HG03175 (cell line): ENCODE measurements around the gene MKRN1.
"Not testable (repeated sequence)": the region's sequence is repeated elsewhere in the genome, so short reads cannot be mapped to it uniquely, and the experiment has no call there.

Source experiments
- ATAC-seq: cut with Tn5 transposase; IDR thresholded peaks from one replicate; pipeline ENCODE4 v1.9.1; 2021; ENCODE audit warnings: mild to moderate bottlenecking, moderate library complexity; ENCODE audit not compliant: unreplicated experiment

Gene MKRN1

GRCh38 chr7:140440593-140440992 lies 38.7 kb downstream of the MKRN1 start:
- ATAC-seq = no peak

GRCh38 chr7:140439359-140439758 lies 39.9 kb downstream of the MKRN1 start:
- no peak for ATAC-seq

DNA sequence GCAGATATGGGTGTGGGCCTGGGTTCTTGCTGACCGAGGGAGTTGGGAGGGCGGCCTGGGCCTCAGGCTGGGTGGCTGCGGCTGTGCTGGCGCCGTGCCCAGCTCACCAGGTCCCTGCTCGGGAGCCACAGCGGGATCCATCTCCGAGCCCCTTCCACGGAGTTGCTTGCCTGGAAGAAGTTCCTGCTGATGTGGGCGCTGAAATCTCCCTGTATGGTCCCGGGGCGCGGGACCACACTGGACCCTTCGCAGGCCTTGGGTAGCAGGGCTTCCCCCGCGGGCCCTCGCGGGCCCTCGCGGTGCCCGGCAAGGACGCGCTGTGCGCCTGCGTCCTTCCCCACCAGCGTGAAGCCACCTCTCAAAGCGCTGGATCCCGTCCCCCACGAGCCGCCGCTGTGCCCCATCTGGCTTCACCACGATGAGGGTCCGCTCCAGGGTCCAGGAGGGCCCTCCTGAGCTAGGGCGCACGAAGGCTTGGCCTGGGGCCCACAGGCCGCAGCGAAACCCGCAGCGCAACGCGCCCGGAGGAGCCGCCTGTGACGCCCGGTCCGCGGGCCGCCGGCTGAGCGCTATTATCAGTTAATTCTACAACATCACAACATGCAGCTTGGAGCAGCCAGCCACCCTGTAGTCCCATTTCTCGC lies 43.9 kb downstream of the MKRN1 start:
- ATAC-seq = no peak

DNA sequence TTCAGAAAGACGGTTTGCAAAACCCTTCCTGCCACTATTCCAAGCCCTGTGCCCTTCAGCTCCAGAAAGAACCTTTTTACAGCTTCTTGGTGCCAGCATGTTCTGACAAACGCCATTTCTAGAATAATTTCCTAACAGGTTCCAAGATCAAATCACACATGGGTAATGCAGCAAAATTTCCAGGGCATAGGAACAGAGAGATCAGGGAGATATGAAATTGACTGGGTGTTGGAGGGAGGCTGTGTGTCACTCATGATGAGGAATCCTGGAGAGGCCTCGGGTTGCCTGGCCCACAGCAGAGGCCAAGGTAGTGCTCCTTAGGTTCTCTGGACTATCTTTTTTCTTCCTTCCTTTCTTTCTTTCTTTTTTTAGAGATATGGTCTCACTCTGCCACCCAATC lies 45.9 kb downstream of the MKRN1 start:
- ATAC-seq = no peak

- no peak for ATAC-seq
Observed at GRCh38 chr7:140426130-140426529, 53.2 kb downstream of the MKRN1 start.

GRCh38 chr7:140425718-140426117 lies 53.6 kb downstream of the MKRN1 start:
- no peak for ATAC-seq

DNA sequence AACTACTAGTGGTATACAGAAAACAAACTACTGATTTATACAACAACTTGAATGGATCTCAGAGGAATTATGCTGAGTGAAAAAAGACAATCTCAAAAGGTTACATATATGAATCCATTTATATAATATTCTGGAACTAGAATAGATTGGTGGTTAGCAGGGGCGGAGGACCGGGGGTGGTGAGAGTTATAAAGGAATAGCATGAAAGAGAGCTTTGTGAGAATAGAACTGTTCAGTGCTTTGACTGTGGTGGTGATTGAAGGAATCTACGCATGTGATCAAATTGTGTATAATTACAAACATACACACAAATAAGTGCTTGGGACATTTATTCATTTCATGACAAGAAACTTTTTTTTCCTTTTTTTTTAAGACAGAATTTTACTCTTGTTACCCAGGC lies 55.8 kb downstream of the MKRN1 start:
- ATAC-seq = no peak

DNA sequence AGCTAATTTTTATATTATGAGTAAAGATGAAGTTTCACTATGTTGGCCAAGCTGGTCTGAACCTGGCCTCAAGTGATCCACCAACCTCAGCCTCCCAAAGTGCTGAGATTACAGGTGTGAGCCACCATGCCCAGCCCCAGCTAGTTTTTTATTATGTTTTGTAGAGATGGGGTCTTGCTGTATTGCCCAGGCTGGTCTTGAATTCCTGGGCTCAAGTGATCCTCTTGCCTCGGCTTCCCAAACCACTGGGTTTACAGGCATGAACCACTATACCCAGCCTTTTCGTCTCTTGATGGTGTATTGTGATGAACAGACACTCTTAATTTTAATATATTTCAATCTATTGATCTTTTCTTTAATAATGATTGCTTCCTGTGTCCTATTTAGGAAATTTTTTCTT lies 57.8 kb downstream of the MKRN1 start:
- ATAC-seq = no peak

DNA sequence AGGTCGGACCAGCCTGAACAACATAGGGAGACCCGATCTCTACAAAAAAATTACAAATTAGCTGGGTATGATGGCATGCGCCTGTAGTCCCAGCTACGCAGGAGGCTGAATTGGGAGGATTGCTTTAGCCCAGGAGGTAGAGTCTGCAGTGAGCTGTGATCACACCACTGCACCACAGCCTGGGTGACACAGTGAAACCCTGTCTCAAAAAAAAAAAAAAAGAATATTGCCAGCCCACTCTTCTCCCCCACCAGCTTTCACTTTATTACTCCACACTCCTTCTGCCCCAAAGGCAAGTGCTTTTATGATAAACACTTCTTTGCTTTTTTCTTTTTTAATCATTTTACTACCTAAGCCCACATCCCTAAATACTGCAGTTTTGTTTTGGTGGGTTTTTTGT lies 60.7 kb downstream of the MKRN1 start:
- no peak for ATAC-seq

DNA sequence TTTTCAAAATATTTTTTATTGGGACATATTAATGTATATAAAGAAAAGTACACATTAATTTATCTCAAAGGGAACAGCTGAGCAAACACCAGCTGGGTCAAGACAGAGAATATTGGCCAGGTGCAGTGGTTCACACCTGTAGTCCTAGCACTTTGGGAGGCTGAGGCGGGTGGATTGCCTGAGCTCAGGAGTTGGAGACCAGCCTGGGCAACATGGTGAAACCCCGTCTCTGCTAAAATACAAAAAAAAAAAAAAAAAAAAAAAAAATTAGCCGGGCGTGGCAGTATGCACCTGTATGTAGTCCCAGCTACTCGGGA lies 61.2 kb downstream of the MKRN1 start:
- ATAC-seq = not testable (repeated sequence)

DNA sequence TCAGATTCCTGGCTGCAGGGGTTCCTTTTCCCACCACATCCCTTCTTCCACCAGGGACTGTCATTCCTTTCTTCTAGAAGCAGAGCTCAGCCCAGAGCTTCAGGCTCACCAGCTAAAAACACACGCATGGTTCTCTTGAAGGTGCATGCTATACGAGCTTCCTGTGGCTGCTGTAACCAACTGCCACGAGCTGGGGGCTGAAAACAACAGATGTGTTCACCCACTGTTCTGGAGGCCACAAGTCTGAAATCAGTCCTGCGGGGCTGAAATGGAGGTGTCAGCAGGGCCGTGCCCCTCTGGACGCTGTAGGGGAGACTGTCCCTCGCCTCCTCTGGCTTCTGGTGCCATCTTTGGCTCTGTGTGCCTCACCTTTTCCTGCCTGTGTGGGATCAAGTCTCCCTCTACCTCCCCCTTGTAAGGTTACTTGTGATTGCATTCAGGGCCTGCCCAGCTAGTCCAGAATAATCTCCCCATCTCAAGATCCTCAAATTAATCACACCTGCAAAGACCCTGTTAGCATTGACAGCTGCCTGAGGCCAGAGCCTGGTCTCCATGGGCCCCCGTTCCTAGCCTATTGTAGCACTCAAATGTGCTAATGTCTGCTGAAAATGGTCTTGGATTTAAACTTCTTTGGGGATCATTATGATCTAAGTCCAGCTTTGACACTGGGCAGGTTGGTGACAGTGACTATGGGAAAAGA lies 61.7 kb downstream of the MKRN1 start:
- no peak for ATAC-seq

DNA sequence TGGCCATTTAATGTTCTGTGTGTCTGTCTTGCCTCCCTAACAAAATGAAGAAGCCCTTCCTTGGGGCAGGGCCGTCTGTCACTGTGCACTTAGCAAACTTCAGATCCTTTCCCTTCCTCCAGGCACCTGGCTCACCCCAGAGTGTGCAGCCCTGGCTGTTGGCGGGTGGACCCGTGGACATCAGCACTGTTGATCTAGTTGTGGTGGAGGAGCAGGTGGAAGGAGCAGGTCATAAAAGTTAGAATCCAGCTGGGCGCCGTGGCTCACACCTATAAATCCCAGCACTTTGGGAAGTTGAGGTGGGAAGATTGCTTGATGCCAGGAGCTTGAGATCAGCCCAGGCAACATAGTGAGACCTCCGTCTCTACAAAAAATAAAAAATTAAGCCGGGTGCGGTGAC lies 62.7 kb downstream of the MKRN1 start:
- no peak for ATAC-seq

- not testable (repeated sequence) for ATAC-seq
Observed at GRCh38 chr7:140415816-140416215, 63.5 kb downstream of the MKRN1 start.

GRCh38 chr7:140415361-140415760 lies 63.9 kb downstream of the MKRN1 start:
- ATAC-seq = no peak

- ATAC-seq = no peak
Observed at GRCh38 chr7:140404565-140405065, 74.7 kb downstream of the MKRN1 start.

- no peak for ATAC-seq
Observed at GRCh38 chr7:140403878-140404564, 75.3 kb downstream of the MKRN1 start, which contains the start of gene RAB19. Gene RAB19 (plus strand): TSS chr7:140404058. CDS start chr7:140407647, 3,589 bp downstream.
